ENCODE results near the gene KRTAP19-3.

DNA sequence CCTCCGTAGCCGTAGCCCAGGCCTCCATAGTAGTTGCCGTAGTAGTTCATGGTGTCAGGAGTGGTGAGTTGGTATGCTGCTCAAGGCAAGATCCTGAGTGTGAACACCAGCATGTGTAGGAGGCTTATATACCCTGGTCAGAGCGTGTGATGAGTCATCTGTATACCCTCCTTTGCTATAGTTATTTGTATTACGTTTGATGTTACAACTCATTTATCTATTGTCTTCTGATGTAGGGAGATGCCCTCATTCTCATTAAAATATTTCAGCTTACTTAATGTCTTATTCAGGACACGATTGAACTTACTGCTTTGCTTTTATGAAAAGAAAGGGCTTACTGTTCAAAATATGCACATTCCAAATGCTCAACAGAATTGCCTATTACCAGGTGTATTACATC lies 10.2 kb upstream of the KRTAP19-3 start, which contains the start of gene KRTAP19-5:
- TF ChIP-seq, protein P1, sequence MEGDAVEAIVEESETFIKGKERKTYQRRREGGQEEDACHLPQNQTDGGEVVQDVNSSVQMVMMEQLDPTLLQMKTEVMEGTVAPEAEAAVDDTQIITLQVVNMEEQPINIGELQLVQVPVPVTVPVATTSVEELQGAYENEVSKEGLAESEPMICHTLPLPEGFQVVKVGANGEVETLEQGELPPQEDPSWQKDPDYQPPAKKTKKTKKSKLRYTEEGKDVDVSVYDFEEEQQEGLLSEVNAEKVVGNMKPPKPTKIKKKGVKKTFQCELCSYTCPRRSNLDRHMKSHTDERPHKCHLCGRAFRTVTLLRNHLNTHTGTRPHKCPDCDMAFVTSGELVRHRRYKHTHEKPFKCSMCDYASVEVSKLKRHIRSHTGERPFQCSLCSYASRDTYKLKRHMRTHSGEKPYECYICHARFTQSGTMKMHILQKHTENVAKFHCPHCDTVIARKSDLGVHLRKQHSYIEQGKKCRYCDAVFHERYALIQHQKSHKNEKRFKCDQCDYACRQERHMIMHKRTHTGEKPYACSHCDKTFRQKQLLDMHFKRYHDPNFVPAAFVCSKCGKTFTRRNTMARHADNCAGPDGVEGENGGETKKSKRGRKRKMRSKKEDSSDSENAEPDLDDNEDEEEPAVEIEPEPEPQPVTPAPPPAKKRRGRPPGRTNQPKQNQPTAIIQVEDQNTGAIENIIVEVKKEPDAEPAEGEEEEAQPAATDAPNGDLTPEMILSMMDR (IDR thresholded peaks at IDR 0.05): no peak
- TF ChIP-seq POLR2A (IDR thresholded peaks at IDR 0.05) (no peak), POLR2AphosphoS5 (IDR thresholded peaks at IDR 0.05) (no peak), EP300 (IDR thresholded peaks at IDR 0.05) (no peak)

All from upper lobe of left lung (tissue), 4 donors.